DOHH2 (cell line): ENCODE results near the gene GPR61.

Experiments
- EZH2phosphoT487 ChIP-seq: fragments of 200-600 bp; sonication (generic); IDR thresholded peaks from 2 replicates; pipeline ENCODE4 v1.6.1; 2017; ENCODE audit warnings: borderline replicate concordance, mild to moderate bottlenecking, antibody characterized with exemption, low read length, moderate library complexity, mixed read lengths
- TF ChIP-seq, protein P1 (sequence below): fragments of 200-600 bp; sonication (generic); IDR thresholded peaks from one replicate; pipeline ENCODE4 v1.5.1; 2014; ENCODE audit warnings: antibody characterized with exemption, mild to moderate bottlenecking, low read depth, low read length; ENCODE audit not compliant: poor library complexity, severe bottlenecking

DNA sequence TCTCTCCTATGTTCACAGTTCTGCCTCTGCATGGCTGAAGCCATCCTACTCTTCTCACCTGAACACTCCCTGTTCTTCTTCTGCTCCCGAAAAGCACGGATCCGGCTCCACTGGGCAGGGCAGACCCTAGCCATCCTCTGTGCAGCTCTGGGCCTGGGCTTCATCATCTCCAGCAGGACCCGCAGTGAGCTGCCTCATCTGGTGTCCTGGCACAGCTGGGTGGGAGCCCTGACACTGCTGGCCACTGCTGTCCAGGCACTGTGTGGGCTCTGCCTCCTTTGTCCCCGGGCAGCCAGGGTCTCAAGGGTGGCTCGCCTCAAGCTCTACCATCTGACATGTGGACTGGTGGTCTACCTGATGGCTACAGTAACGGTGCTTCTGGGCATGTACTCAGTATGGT is 43.9 kb upstream of the GPR61 start:
- TF ChIP-seq, protein P1, sequence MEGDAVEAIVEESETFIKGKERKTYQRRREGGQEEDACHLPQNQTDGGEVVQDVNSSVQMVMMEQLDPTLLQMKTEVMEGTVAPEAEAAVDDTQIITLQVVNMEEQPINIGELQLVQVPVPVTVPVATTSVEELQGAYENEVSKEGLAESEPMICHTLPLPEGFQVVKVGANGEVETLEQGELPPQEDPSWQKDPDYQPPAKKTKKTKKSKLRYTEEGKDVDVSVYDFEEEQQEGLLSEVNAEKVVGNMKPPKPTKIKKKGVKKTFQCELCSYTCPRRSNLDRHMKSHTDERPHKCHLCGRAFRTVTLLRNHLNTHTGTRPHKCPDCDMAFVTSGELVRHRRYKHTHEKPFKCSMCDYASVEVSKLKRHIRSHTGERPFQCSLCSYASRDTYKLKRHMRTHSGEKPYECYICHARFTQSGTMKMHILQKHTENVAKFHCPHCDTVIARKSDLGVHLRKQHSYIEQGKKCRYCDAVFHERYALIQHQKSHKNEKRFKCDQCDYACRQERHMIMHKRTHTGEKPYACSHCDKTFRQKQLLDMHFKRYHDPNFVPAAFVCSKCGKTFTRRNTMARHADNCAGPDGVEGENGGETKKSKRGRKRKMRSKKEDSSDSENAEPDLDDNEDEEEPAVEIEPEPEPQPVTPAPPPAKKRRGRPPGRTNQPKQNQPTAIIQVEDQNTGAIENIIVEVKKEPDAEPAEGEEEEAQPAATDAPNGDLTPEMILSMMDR, result no peak
- TF ChIP-seq EZH2phosphoT487, result no peak
